T follicular helper cell (primary cell): ENCODE results near the gene STXBP1.

Source experiments
- DNase-seq: peaks from one replicate; pipeline ENCODE4 v3.0.0-alpha.2; 2020; ENCODE audit warnings: low read depth

The STXBP1 gene

GRCh38 chr9:127715470-127716337, 103.6 kb downstream of the STXBP1 start, which contains the start of the genes PTRH1 and TTC16:
TSS of gene PTRH1 (minus strand) at chr9:127715663. CDS start at chr9:127715639, 24 bp downstream.
TSS of gene TTC16 (plus strand) at chr9:127716079. CDS start at chr9:127716146, 67 bp downstream.
- peak; percentile 96 for DNase-seq

- no peak for DNase-seq
Observed at GRCh38 chr9:127716412-127716811, 104.3 kb downstream of the STXBP1 start.

GRCh38 chr9:127717766-127718165, 105.7 kb downstream of the STXBP1 start:
- no peak for DNase-seq

GRCh38 chr9:127720031-127720864, 108.2 kb downstream of the STXBP1 start:
- DNase-seq: no peak

- DNase-seq: no peak
Observed at GRCh38 chr9:127720865-127721227, 108.8 kb downstream of the STXBP1 start.

GRCh38 chr9:127721391-127721821, 109.3 kb downstream of the STXBP1 start:
- DNase-seq: no peak

GRCh38 chr9:127722055-127722745, 110.1 kb downstream of the STXBP1 start:
- DNase-seq: no peak

GRCh38 chr9:127723013-127723412, 110.9 kb downstream of the STXBP1 start:
- DNase-seq: no peak

- no peak for DNase-seq
Observed at GRCh38 chr9:127723444-127723843, 111.4 kb downstream of the STXBP1 start.

GRCh38 chr9:127724012-127724411, 111.9 kb downstream of the STXBP1 start:
- no peak for DNase-seq

- DNase-seq: no peak
Observed at GRCh38 chr9:127726871-127727270, 114.8 kb downstream of the STXBP1 start.

GRCh38 chr9:127728808-127729207, 116.7 kb downstream of the STXBP1 start:
- DNase-seq: no peak

- no peak for DNase-seq
Observed at GRCh38 chr9:127729522-127730256, 117.6 kb downstream of the STXBP1 start.

GRCh38 chr9:127730262-127730661, 118.2 kb downstream of the STXBP1 start:
- no peak for DNase-seq

- DNase-seq: no peak
Observed at GRCh38 chr9:127730799-127731410, 118.8 kb downstream of the STXBP1 start.

- DNase-seq: no peak
Observed at GRCh38 chr9:127731938-127732337, 119.9 kb downstream of the STXBP1 start.

- no peak for DNase-seq
Observed at GRCh38 chr9:127732444-127732843, 120.4 kb downstream of the STXBP1 start.

GRCh38 chr9:127733614-127734013, 121.5 kb downstream of the STXBP1 start:
- no peak for DNase-seq

- no peak for DNase-seq
Observed at GRCh38 chr9:127734247-127734746, 122.2 kb downstream of the STXBP1 start.

- DNase-seq: peak; percentile 99
Observed at GRCh38 chr9:127734747-127735529, 122.9 kb downstream of the STXBP1 start, which contains the start of gene TOR2A. TSS of gene TOR2A (minus strand) at chr9:127735294. CDS start at chr9:127735270, 24 bp downstream.
